ENCODE measurements around the gene AKIP1.

- no peak for TF ChIP-seq EZH2 (IDR thresholded peaks at IDR 0.05; ENCODE audit: borderline replicate concordance, low read depth, low read length, severe bottlenecking)
- TF ChIP-seq, protein P1, sequence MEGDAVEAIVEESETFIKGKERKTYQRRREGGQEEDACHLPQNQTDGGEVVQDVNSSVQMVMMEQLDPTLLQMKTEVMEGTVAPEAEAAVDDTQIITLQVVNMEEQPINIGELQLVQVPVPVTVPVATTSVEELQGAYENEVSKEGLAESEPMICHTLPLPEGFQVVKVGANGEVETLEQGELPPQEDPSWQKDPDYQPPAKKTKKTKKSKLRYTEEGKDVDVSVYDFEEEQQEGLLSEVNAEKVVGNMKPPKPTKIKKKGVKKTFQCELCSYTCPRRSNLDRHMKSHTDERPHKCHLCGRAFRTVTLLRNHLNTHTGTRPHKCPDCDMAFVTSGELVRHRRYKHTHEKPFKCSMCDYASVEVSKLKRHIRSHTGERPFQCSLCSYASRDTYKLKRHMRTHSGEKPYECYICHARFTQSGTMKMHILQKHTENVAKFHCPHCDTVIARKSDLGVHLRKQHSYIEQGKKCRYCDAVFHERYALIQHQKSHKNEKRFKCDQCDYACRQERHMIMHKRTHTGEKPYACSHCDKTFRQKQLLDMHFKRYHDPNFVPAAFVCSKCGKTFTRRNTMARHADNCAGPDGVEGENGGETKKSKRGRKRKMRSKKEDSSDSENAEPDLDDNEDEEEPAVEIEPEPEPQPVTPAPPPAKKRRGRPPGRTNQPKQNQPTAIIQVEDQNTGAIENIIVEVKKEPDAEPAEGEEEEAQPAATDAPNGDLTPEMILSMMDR (IDR thresholded peaks at IDR 0.05; ENCODE audit: borderline replicate concordance, extremely low read depth, low read length, poor library complexity, severe bottlenecking) = no peak
Observed at GRCh38 chr11:8928981-8929615, 18.1 kb downstream of the AKIP1 start.

Measured in DND-41 (cell line).